Panc1 (cell line): ENCODE measurements around the gene ZNF680. TPM values are rescaled to one million over a fixed set of nuclear protein-coding genes. Genes with fewer than 3 reads are reported as not detected.

ENCODE experiments used
- ATAC-seq: fragments of 200-7000 bp; cut with Tn5 transposase; 2 replicates; pipeline ENCODE4 v1.9.1; 2020; ENCODE audit warnings: mild to moderate bottlenecking, moderate library complexity
- BruUV-seq: library from RNA; stranded (reverse); fragments of 400-500 nt; replicated peaks from 2 replicates; lab custom pipeline; 2021; lab: Mats Ljungman, UMichigan
- CTCF ChIA-PET: fragments of 300-600 bp; sonication (Branson Sonifier 250); formaldehyde crosslinking; loops from one replicate; lab custom pipeline; 2022; ENCODE audit warnings: antibody characterized with exemption; lab: Charles Lee
- POLR2A ChIA-PET: fragments of 300-600 bp; sonication (Branson Sonifier 250); formaldehyde crosslinking; loops from one replicate; lab custom pipeline; 2022; ENCODE audit warnings: antibody characterized with exemption; lab: Charles Lee
- DNase-seq: peaks from one replicate; pipeline ENCODE4 v3.0.0-alpha.2; 2010; ENCODE audit warnings: low read depth, low spot score
- H3K27ac ChIP-seq: 2 replicates; pipeline ENCODE4 v1.5.1; 2011; ENCODE audit warnings: mild to moderate bottlenecking, low read length, inconsistent platforms
- H3K27me3 ChIP-seq: fragments of 200-500 bp; sonication (Bioruptor generic); 2 replicates; pipeline ENCODE4 v1.6.0; 2014; ENCODE audit warnings: low read length, inconsistent platforms; ENCODE audit not compliant: control insufficient read depth, insufficient read depth
- H3K36me3 ChIP-seq: fragments of 200-500 bp; sonication (Bioruptor generic); 2 replicates; pipeline ENCODE4 v1.5.1; 2014; ENCODE audit warnings: inconsistent platforms, mild to moderate bottlenecking, low read length, moderate library complexity; ENCODE audit not compliant: control insufficient read depth, insufficient read depth
- H3K4me1 ChIP-seq: 2 replicates; pipeline ENCODE4 v1.5.1; 2011; ENCODE audit warnings: inconsistent platforms, mild to moderate bottlenecking, low read length, moderate library complexity; ENCODE audit not compliant: control insufficient read depth, insufficient read depth
- H3K4me3 ChIP-seq, 2 experiments: 2 replicates each; pipeline ENCODE4 v1.5.1; 2011 to 2012; ENCODE audit warnings: low read depth in 2 of 2, low read length in 2 of 2, mild to moderate bottlenecking in 2 of 2, inconsistent platforms in 1 of 2, moderate library complexity in 1 of 2
- H3K9me3 ChIP-seq: fragments of 200-500 bp; sonication (Bioruptor generic); 2 replicates; pipeline ENCODE4 v1.5.1; 2014; ENCODE audit warnings: low read depth, mild to moderate bottlenecking, inconsistent platforms, low read length, moderate library complexity; ENCODE audit not compliant: control insufficient read depth, insufficient read depth
- CTCF ChIP-seq: fragments of 450-650 bp; IDR thresholded peaks from 2 replicates; pipeline ENCODE4 v1.5.1; 2017; ENCODE audit warnings: mild to moderate bottlenecking
- POLR2AphosphoS5 ChIP-seq: IDR thresholded peaks from 2 replicates; pipeline ENCODE4 v1.6.1; 2012; ENCODE audit warnings: mild to moderate bottlenecking, low read depth, low read length, moderate library complexity
- SIN3A ChIP-seq: IDR thresholded peaks from 2 replicates; pipeline ENCODE4 v1.6.1; 2012; ENCODE audit warnings: low read depth, mild to moderate bottlenecking, low read length, moderate library complexity, borderline replicate concordance; ENCODE audit not compliant: insufficient read depth
- TCF7L2 ChIP-seq: IDR thresholded peaks from 2 replicates; pipeline ENCODE4 v1.6.1; 2011; ENCODE audit warnings: mild to moderate bottlenecking, low read depth, low read length, inconsistent platforms
- in situ Hi-C: cut with HindIII; loops from 2 replicates; pipeline ENCODE4 v1.10.0; 2016; ENCODE audit warnings: low sequenced_read_pairs, low pct_unique_long_range_greater_than_20kb
- intact Hi-C: fragments of 100-400 bp; cut with micrococcal nuclease; formaldehyde crosslinking; loops from one replicate; pipeline ENCODE4 v1.10.0; 2022; ENCODE audit not compliant: unreplicated experiment
- total RNA-seq: library from RNA; stranded (reverse); gene quantifications from one replicate; pipeline ENCODE4 v1.2.1, GENCODE V29; 2021; ENCODE audit not compliant: unreplicated experiment
- TF ChIP-seq, protein P1 (sequence below), 2 experiments: IDR thresholded peaks; 2 replicates each; pipeline ENCODE4 v1.6.1; 2011 to 2012; ENCODE audit warnings: low read depth in 2 of 2, control low read depth in 1 of 2, low read length in 1 of 2, mild to moderate bottlenecking in 1 of 2, moderate library complexity in 1 of 2; ENCODE audit not compliant: insufficient read depth in 1 of 2

The ZNF680 gene
- total RNA-seq, 1 experiment from 2014 or later, result 21.3 TPM

DNA sequence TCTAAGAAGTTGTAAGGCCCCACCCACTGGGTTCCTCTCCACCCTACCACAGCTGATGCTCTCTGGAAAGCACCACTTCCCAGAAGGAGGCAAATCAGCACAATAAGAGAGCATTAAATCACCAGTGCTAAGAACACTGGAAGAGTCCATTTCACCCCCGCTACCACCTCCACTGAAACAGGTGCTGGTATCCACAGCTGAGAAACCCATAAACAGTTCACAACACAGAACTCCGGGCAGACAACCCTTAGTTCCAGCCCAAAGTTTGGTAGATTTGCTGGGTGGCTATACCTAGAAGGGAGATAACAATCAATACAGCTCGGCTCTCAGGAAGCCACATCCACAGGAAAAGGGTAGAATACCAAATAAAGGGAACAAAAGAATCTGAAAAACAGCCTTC is 34.1 kb downstream of the ZNF680 start:
- in situ Hi-C loops (no loop called here), intact Hi-C loops (no loop called here)
- CTCF ChIA-PET, result no interaction called here
- TF ChIP-seq POLR2AphosphoS5 (no peak), SIN3A (no peak), CTCF (no peak), TCF7L2 (no peak)
- TF ChIP-seq, protein P1, sequence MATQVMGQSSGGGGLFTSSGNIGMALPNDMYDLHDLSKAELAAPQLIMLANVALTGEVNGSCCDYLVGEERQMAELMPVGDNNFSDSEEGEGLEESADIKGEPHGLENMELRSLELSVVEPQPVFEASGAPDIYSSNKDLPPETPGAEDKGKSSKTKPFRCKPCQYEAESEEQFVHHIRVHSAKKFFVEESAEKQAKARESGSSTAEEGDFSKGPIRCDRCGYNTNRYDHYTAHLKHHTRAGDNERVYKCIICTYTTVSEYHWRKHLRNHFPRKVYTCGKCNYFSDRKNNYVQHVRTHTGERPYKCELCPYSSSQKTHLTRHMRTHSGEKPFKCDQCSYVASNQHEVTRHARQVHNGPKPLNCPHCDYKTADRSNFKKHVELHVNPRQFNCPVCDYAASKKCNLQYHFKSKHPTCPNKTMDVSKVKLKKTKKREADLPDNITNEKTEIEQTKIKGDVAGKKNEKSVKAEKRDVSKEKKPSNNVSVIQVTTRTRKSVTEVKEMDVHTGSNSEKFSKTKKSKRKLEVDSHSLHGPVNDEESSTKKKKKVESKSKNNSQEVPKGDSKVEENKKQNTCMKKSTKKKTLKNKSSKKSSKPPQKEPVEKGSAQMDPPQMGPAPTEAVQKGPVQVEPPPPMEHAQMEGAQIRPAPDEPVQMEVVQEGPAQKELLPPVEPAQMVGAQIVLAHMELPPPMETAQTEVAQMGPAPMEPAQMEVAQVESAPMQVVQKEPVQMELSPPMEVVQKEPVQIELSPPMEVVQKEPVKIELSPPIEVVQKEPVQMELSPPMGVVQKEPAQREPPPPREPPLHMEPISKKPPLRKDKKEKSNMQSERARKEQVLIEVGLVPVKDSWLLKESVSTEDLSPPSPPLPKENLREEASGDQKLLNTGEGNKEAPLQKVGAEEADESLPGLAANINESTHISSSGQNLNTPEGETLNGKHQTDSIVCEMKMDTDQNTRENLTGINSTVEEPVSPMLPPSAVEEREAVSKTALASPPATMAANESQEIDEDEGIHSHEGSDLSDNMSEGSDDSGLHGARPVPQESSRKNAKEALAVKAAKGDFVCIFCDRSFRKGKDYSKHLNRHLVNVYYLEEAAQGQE (IDR thresholded peaks at IDR 0.05; ENCODE audit: insufficient read depth in 1 of 2, low read depth in 2 of 2, low read length in 1 of 2), result no peak
- DNase-seq (no peak), ATAC-seq (no peak)
- Histone ChIP-seq H3K4me1 (no peaks in the 10 kb centered on the region), H3K27me3 (no peaks in the 10 kb centered on the region), H3K4me3 (no peak overlapping the region), H3K9me3 (peaks cover 77% of the 10 kb centered on the region), H3K36me3 (peaks cover 6% of the 10 kb centered on the region; the same call in 1 of the 2 replicates), H3K27ac (no peak overlapping the region)
- no TSS peak for BruUV-seq
- POLR2A ChIA-PET, result no interaction called here

GRCh38 chr7:64521409-64521984 is 41.4 kb downstream of the ZNF680 start:
- in situ Hi-C loops (no loop called here), intact Hi-C loops (no loop called here)
- CTCF ChIA-PET, result no interaction called here
- TF ChIP-seq TCF7L2, result no peak
- TF ChIP-seq CTCF, result no peak
- no peak for TF ChIP-seq SIN3A
- TF ChIP-seq, protein P1 (IDR thresholded peaks at IDR 0.05; ENCODE audit: insufficient read depth in 1 of 2, low read depth in 2 of 2, low read length in 1 of 2), result no peak
- no peak for TF ChIP-seq POLR2AphosphoS5
- Histone ChIP-seq H3K36me3 (peaks cover 16% of the 10 kb centered on the region; the same call in 1 of the 2 replicates), H3K9me3 (peaks cover 96% of the 10 kb centered on the region), H3K27ac (no peak overlapping the region), H3K4me3 (no peak overlapping the region), H3K4me1 (no peaks in the 10 kb centered on the region), H3K27me3 (no peaks in the 10 kb centered on the region)
- ATAC-seq (no peak), DNase-seq (no peak)
- POLR2A ChIA-PET, result no interaction called here
- TSS peak; percentile 12 for BruUV-seq
